Activated CD4-positive, alpha-beta memory T cell treated with anti-CD3 and anti-CD28 coated beads for 36 hours (primary cell): ENCODE results near the gene ATG9A. TPM values are rescaled to one million over a fixed set of nuclear protein-coding genes. Genes with fewer than 3 reads are reported as not detected.

Source experiments
- CTCF ChIA-PET: fragments of 350-600 bp; sonication (Branson Sonifier 250); formaldehyde crosslinking; loops from one replicate; lab custom pipeline; 2021; ENCODE audit warnings: antibody characterized with exemption, inconsistent platforms; lab: Charles Lee
- POLR2A ChIA-PET: fragments of 350-600 bp; sonication (Branson Sonifier 250); formaldehyde crosslinking; loops from one replicate; lab custom pipeline; 2021; ENCODE audit warnings: antibody characterized with exemption; lab: Charles Lee
- DNase-seq: peaks from one replicate; pipeline ENCODE4 v3.0.0-alpha.2; 2020
- H3K27ac Mint-ChIP-seq: one replicate; pipeline ENCODE4 v1.8.0; 2021; ENCODE audit warnings: mixed read lengths
- H3K27me3 Mint-ChIP-seq: one replicate; pipeline ENCODE4 v1.8.0; 2021; ENCODE audit warnings: mixed read lengths
- H3K36me3 Mint-ChIP-seq: one replicate; pipeline ENCODE4 v1.8.0; 2021; ENCODE audit warnings: mixed read lengths
- H3K4me1 Mint-ChIP-seq: one replicate; pipeline ENCODE4 v1.8.0; 2021; ENCODE audit warnings: low read depth, mixed read lengths
- H3K4me3 Mint-ChIP-seq: one replicate; pipeline ENCODE4 v1.8.0; 2021; ENCODE audit warnings: mild to moderate bottlenecking, mixed read lengths
- H3K9me3 Mint-ChIP-seq: one replicate; pipeline ENCODE4 v1.8.0; 2021; ENCODE audit warnings: mixed read lengths
- intact Hi-C: fragments of 100-400 bp; cut with micrococcal nuclease; formaldehyde crosslinking; loops from one replicate; pipeline ENCODE4 v1.15.1; 2023
- total RNA-seq, 2 experiments: library from RNA; stranded (reverse); gene quantifications; one replicate each; pipeline ENCODE4 v1.2.3, GENCODE V29; 2021

The ATG9A gene
- total RNA-seq, 2 experiments from 2014 or later: 34.7 to 39.5 TPM

GRCh38 chr2:219210196-219210885, 19.1 kb downstream of the ATG9A start:
- CTCF ChIA-PET: interaction anchor here (1.0 to 2.4 kb wide), 3 partner anchors 27 to 51 kb away, joined by 3 to 27 read pairs (median 3); partner anchors contain the start of gene NHEJ1
- Mint-ChIP-seq H3K36me3 (peaks cover 15% of the 10 kb centered on the region), H3K9me3 (no peaks in the 10 kb centered on the region), H3K27ac (peak overlapping the region; percentile 40), H3K4me1 (peaks cover 35% of the 10 kb centered on the region), H3K27me3 (no peaks in the 10 kb centered on the region), H3K4me3 (no peak overlapping the region)
- intact Hi-C loops: no loop called here
- DNase-seq: no peak
- POLR2A ChIA-PET: no interaction called here

- H3K36me3 Mint-ChIP-seq: peaks cover 12% of the 10 kb centered on the region
- ChIA-PET CTCF (interaction anchor here (1.1 to 3.0 kb wide), 4 partner anchors 39 to 229 kb away, joined by 3 to 13 read pairs (median 6); partner anchors contain the start of genes NHEJ1 and SLC23A3), POLR2A (interaction anchor here (0.7 to 2.1 kb wide), 3 partner anchors 9 to 43 kb away, joined by 4 to 13 read pairs (median 6); partner anchors contain the start of genes ABCB6, ANKZF1, ATG9A and TUBA4B)
- H3K9me3 Mint-ChIP-seq: peaks cover 3% of the 10 kb centered on the region
- peaks cover 35% of the 10 kb centered on the region for H3K4me1 Mint-ChIP-seq
- no peak for DNase-seq
- H3K27me3 Mint-ChIP-seq: no peaks in the 10 kb centered on the region
- H3K4me3 Mint-ChIP-seq: no peak overlapping the region
- H3K27ac Mint-ChIP-seq: peak overlapping the region; percentile 68
- intact Hi-C loops: no loop called here
Observed at GRCh38 chr2:219209236-219210195, 19.9 kb downstream of the ATG9A start.

- POLR2A ChIA-PET: interaction anchor here (1.8 to 2.6 kb wide), 4 partner anchors 8 to 31 kb away, joined by 4 to 26 read pairs (median 10); partner anchors contain the start of genes ABCB6, ANKZF1, ATG9A and CNPPD1
- CTCF ChIA-PET: interaction anchor here (1.1 to 3.5 kb wide), 5 partner anchors 29 to 228 kb away, joined by 4 to 22 read pairs (median 9); partner anchors contain the start of genes NHEJ1 and SLC23A3
- Mint-ChIP-seq H3K27ac (peak overlapping the region; percentile 80), H3K9me3 (peaks cover 5% of the 10 kb centered on the region), H3K4me1 (peaks cover 35% of the 10 kb centered on the region), H3K4me3 (peak overlapping the region; percentile 94), H3K27me3 (no peaks in the 10 kb centered on the region), H3K36me3 (peaks cover 8% of the 10 kb centered on the region)
- intact Hi-C loops: loop anchor here (1.0 kb wide), 1 partner anchor 10 kb away; the partner anchor contains the start of gene ABCB6
- DNase-seq: no peak
Observed at GRCh38 chr2:219207884-219208740, 21.3 kb downstream of the ATG9A start.

GRCh38 chr2:219207134-219207883, 22.1 kb downstream of the ATG9A start:
- H3K9me3 Mint-ChIP-seq: peaks cover 5% of the 10 kb centered on the region
- intact Hi-C loops: loop anchor here (1.0 kb wide), 1 partner anchor 11 kb away; the partner anchor contains the start of gene ABCB6
- ChIA-PET POLR2A (interaction anchor here (1.4 to 2.6 kb wide), 6 partner anchors 9 to 43 kb away, joined by 3 to 26 read pairs (median 6); partner anchors contain the start of genes ANKZF1, ATG9A and CNPPD1), CTCF (interaction anchor here (1.1 to 3.5 kb wide), 7 partner anchors 11 to 88 kb away, joined by 5 to 22 read pairs (median 7); partner anchors contain the start of genes ANKZF1, ATG9A, CNPPD1 and NHEJ1)
- DNase-seq: no peak
- H3K4me1 Mint-ChIP-seq: peaks cover 34% of the 10 kb centered on the region
- H3K27ac Mint-ChIP-seq: peak overlapping the region; percentile 80
- H3K4me3 Mint-ChIP-seq: peak overlapping the region; percentile 94
- H3K36me3 Mint-ChIP-seq: peaks cover 7% of the 10 kb centered on the region
- no peaks in the 10 kb centered on the region for H3K27me3 Mint-ChIP-seq

- peak; percentile 95 for DNase-seq
- Mint-ChIP-seq H3K27me3 (no peaks in the 10 kb centered on the region), H3K9me3 (peaks cover 5% of the 10 kb centered on the region), H3K36me3 (peaks cover 3% of the 10 kb centered on the region), H3K4me1 (peaks cover 32% of the 10 kb centered on the region), H3K4me3 (peak within 1 kb of the TSS; percentile 94), H3K27ac (peak within 1 kb of the TSS; percentile 99)
- intact Hi-C loops: loop anchor here (1.0 kb wide), 8 partner anchors 12 to 547 kb away; partner anchors contain the start of genes ABCB6, ANKZF1, ATG9A and BCS1L
- ChIA-PET POLR2A (interaction anchor here (0.7 to 2.6 kb wide), 13 partner anchors 11 to 88 kb away, joined by 3 to 26 read pairs (median 4); partner anchors contain the start of genes ANKZF1, ATG9A, CNPPD1 and GLB1L), CTCF (interaction anchor here (0.7 to 3.5 kb wide), 16 partner anchors 11 to 226 kb away, joined by 3 to 22 read pairs (median 5); partner anchors contain the start of genes ANKZF1, ATG9A, CNPPD1 and GLB1L)
Observed at GRCh38 chr2:219206328-219207133, 22.9 kb downstream of the ATG9A start, which contains the start of gene ZFAND2B. TSS of gene ZFAND2B (plus strand) at chr2:219206782. CDS start at chr2:219206988, 206 bp downstream.

GRCh38 chr2:219205981-219206327, 23.5 kb downstream of the ATG9A start:
- H3K4me1 Mint-ChIP-seq: peaks cover 27% of the 10 kb centered on the region
- intact Hi-C loops: loop anchor here (1.0 kb wide), 7 partner anchors 23 to 547 kb away; partner anchors contain the start of genes ANKZF1, ATG9A, BCS1L and DNAJB2
- peaks cover 4% of the 10 kb centered on the region for H3K36me3 Mint-ChIP-seq
- no peaks in the 10 kb centered on the region for H3K27me3 Mint-ChIP-seq
- no peak for DNase-seq
- peak overlapping the region; percentile 99 for H3K27ac Mint-ChIP-seq
- POLR2A ChIA-PET: interaction anchor here (0.6 to 2.6 kb wide), 14 partner anchors 12 to 178 kb away, joined by 3 to 26 read pairs (median 4); partner anchors contain the start of genes ANKZF1, ATG9A, CNPPD1 and GLB1L
- peaks cover 5% of the 10 kb centered on the region for H3K9me3 Mint-ChIP-seq
- CTCF ChIA-PET: interaction anchor here (1.0 to 3.5 kb wide), 14 partner anchors 12 to 226 kb away, joined by 3 to 22 read pairs (median 5); partner anchors contain the start of genes ANKZF1, ATG9A, CNPPD1 and GLB1L
- H3K4me3 Mint-ChIP-seq: peak overlapping the region; percentile 94

- Mint-ChIP-seq H3K4me3 (peak overlapping the region; percentile 94), H3K4me1 (peaks cover 25% of the 10 kb centered on the region), H3K36me3 (peaks cover 5% of the 10 kb centered on the region), H3K27ac (no peak overlapping the region), H3K9me3 (peaks cover 5% of the 10 kb centered on the region), H3K27me3 (no peaks in the 10 kb centered on the region)
- intact Hi-C loops: no loop called here
- CTCF ChIA-PET: interaction anchor here (1.0 to 1.6 kb wide), 2 partner anchors 35 to 50 kb away, joined by 3 to 7 read pairs; partner anchors contain the start of gene SLC23A3
- DNase-seq: no peak
- POLR2A ChIA-PET: interaction anchor here (2.0 to 2.6 kb wide), 2 partner anchors 25 to 28 kb away, joined by 16 to 26 read pairs; partner anchors contain the start of genes ANKZF1, ATG9A and CNPPD1
Observed at GRCh38 chr2:219205165-219205538, 24.3 kb downstream of the ATG9A start.

- peaks cover 25% of the 10 kb centered on the region for H3K4me1 Mint-ChIP-seq
- no peak for DNase-seq
- no peaks in the 10 kb centered on the region for H3K27me3 Mint-ChIP-seq
- intact Hi-C loops: no loop called here
- ChIA-PET CTCF (interaction anchor here (0.7 kb wide), 1 partner anchor 33 kb away, joined by 3 read pairs; no protein-coding TSS in a partner anchor), POLR2A (no interaction called here)
- no peak overlapping the region for H3K4me3 Mint-ChIP-seq
- H3K36me3 Mint-ChIP-seq: peaks cover 5% of the 10 kb centered on the region
- H3K9me3 Mint-ChIP-seq: peaks cover 5% of the 10 kb centered on the region
- H3K27ac Mint-ChIP-seq: no peak overlapping the region
Observed at GRCh38 chr2:219204425-219205164, 24.8 kb downstream of the ATG9A start.
